HG03196 (cell line): ENCODE results near the gene OR10A5.
"Not testable (repeated sequence)": the region's sequence is repeated elsewhere in the genome, so short reads cannot be mapped to it uniquely, and the experiment has no call there.

Experiments
- ATAC-seq: cut with Tn5 transposase; IDR thresholded peaks from one replicate; pipeline ENCODE4 v1.9.1; 2021; ENCODE audit not compliant: unreplicated experiment

OR10A5 gene

GRCh38 chr11:6845383-6845782, at the start of gene OR10A5:
OR10A5 (plus strand) TSS chr11:6845683; CDS start chr11:6845683, 0 bp downstream.
- no peak for ATAC-seq

DNA sequence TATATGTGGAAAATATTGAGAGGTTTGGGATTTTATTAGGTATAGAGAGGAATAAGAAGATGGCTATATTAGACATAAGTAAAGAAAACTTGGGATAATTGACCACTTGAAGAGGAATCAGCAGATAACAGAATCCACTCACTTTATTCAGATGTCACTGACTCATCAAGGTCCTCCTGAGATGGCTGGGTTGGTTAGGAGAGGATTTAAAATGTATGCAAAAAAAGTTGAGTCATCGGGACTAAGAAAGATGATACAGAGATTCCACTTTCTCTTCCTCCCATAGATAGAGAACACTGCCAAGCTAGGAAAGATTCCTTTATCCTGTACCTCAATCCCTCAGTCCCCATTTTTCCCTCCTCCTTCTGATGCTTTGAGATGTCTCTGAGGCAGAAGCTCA, 46.1 kb upstream of the OR10A5 start, which contains the start of gene OR6A2:
OR6A2 (minus strand) TSS at position 288 of the 400 bp plus-strand sequence. CDS start 3,981 bp downstream, outside the sequence.
- no peak for ATAC-seq

DNA sequence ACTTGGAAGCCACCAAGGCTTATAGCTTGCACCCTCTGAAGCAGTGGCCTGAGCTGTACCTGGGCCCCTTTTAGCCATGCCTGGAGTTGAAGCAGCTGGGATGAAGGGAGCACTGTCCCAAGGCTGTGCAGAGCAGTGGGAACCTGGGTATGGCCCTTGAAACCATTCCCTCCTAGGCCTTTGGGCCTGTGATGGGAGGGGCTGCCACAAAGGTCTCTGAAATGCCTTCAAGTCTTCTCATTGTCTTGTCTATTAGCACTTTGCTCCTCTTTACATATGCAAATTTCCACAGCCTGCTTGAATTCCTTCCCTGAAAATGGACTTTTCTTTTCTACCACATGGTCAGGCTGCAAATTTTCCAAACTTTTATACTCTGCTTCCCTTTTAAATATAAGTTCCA, 44.4 kb upstream of the OR10A5 start:
- ATAC-seq: not testable (repeated sequence)

DNA sequence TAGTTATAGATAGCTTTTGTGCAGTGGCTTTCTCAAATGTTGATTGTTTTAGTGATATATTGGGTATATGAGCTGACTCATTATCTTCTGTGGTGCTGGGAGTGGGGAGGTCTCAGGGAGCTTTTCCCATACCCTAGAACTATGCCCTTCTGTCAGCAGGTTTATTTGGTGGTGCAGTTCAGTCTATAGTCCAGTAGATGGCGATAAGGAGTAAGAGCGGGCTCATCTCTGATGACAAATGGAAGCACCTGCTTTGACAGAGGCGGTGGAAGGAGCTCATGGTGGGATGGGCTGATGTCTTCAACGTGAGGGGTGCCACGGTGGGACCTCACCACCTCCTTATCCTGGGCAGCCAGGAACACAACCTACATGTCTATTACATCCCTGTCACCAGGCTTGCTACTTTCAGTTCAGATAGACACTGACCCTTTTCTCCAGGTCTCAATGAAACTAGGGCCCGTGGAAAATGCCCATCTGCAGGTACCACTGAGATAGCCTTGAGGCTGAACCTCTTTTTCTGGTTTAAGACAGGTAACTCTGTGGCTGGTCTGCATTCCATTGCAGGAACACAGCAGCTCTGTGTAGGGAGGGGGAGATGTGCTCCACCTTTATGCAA, 33.0 kb upstream of the OR10A5 start:
- peak; percentile 84 for ATAC-seq

DNA sequence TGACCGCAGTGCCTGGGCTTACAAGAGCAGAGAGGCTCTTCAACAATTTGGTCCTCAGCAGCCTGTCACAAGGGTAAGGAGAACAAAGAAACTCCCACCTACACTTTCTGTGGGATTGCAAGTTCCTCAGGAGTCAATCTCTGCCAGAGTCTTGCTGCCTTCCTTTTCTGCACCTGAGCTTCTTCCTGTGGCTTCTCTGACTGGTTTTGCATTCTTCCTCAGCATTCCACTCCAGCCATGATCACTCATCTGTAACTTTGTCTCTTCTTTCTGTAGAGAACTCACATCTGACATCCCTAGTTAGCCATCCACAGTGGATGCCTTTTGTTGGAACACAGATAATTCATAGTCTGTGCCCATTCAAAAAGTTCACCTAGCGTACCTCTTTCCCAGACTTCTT, 31.8 kb upstream of the OR10A5 start:
- ATAC-seq: no peak

DNA sequence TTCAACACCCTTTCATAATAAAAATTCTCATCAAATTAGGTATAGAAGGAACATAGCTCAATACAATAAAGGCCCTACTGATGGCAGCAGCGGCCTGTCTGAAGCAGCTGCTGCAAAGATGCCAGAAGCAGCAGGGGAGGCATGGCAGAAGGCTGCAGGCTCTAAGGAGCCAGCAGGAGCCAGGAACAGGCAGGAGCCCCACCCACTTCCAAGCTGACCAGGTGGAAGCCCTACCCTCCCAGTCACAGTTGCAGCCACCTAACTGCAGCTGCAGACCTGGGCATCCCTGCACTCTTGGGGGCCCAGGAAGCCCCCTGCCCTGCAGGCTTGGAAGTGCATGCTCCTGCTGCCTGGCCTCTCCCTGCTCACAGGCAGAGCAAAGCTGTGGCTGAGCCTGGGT, 27.8 kb upstream of the OR10A5 start:
- no peak for ATAC-seq

GRCh38 chr11:6818967-6819366, 26.5 kb upstream of the OR10A5 start:
- no peak for ATAC-seq

DNA sequence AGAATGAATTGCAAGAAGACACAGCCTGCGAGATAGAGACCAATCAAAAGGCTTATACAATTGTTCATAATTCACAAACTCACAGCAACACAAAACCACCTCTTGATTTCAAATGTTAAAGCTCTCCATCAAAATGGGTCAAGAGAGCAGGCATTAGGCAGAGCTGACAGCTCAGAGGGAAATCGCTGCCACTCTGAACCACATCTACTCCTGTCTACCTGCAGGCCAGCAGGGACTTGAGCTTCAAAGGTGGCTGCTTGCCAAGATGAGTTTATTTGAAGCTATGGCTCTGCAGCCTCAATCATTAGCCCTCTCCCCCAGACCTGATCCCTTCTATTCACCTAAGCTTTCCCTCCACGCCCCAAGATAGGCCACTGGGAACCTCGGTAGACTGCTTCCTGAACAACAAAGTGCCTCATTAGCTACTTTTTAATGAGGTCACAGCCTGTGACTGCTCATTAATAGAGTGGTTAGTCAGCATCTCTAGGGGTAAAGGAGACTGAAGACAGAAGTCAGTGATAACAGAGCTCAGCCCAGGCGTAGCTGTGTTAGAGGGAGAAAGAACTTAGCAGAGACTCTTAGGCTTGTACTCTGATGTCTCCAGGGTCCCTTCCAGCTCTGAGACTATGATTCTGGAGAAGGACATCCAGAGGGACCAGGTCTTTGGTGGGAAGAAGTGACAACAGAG, 21.2 kb upstream of the OR10A5 start:
- no peak for ATAC-seq

- ATAC-seq: no peak
These were observed 20.2 kb upstream of the OR10A5 start for GRCh38 chr11:6825231-6825744.

- ATAC-seq: no peak
These were observed 17.4 kb upstream of the OR10A5 start for GRCh38 chr11:6828103-6828502.

GRCh38 chr11:6833356-6833755, 12.1 kb upstream of the OR10A5 start:
- ATAC-seq: no peak

- no peak for ATAC-seq
These were observed 11.5 kb upstream of the OR10A5 start for GRCh38 chr11:6834021-6834420.

DNA sequence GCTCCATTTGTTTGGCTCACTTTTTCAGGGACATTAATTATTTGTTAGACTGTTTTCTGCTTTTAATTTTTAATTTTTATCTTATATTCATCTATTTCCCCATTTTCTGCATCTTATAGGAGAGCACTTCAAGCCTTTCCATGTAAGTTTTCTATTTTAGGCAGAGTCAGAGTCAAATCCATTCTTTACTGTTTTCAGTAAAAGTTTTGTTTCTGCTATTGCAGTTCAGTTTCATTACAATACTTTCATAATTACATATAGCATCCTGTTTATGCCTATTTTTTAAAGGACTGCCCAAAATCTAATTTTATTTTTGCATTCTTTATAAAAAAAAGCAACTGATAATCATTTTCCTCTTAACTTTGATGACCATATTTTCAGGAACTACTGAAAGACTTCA, 3.8 kb upstream of the OR10A5 start:
- ATAC-seq: no peak

DNA sequence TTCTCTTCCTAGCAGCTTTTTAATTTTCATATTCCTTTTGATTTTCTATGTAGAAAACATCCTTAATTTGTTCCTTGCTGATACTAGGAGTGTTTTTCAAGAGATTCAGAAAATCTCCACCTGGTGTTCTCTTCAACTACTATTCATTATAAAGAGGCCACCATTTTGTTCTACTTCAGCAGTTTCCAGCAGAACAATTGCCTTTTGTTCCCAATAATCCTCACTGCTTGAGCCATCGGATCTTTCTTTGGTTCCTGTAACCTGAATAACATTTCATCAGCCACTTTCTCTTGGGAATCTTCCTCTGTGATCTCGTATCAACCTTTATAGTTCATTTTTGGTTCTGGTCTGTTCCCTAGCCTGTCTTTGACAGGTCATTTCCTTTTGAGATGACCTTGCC, 1.8 kb upstream of the OR10A5 start:
- no peak for ATAC-seq

DNA sequence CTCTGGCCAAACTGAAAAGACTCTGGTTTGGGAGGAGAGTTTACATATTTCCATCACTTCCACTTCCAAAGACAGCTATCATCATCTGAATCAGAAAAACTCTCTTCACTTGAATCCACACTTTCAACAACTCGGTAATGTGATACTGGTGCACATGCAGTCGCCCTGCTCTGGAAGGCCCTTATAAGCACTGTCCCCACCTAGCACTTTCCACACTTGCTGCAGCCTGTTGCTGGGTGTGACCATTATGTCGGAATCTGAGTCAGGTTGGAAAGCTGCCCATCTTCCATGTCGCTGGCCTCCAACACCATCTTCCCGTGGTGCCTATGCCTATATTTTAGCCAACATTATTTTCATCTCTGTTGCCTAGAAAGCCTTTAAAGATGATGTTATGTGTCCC, 1.1 kb upstream of the OR10A5 start:
- ATAC-seq: no peak

- no peak for ATAC-seq
These were observed 5.0 kb downstream of the OR10A5 start for GRCh38 chr11:6850526-6850925.

- ATAC-seq: not testable (repeated sequence)
These were observed 9.3 kb downstream of the OR10A5 start for GRCh38 chr11:6854801-6855200.

GRCh38 chr11:6855971-6856541, 10.6 kb downstream of the OR10A5 start:
- no peak for ATAC-seq

DNA sequence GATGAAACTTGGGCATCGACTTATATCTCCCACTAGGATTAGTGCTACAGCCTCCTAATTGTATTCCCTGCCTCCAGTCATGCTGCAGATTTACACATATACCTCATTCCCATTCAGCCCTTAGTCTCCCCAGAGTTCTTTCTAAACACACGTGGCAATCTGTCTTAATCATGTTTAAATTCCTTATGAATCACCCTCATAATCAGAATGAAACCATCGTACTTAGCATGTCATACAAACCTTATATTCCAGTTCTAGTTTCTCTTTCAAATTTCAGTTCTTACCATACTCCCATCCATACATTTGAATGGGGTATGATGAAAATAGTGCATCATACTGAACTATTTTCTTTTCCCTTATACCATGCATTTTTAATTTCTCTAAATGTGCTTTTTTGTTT, 11.4 kb downstream of the OR10A5 start:
- peak; percentile 77 for ATAC-seq

- no peak for ATAC-seq
These were observed 17.5 kb downstream of the OR10A5 start, which contains the start of gene OR10A2 for GRCh38 chr11:6862961-6863360. OR10A2 (plus strand) TSS chr11:6863057; CDS start chr11:6869755, 6,698 bp downstream.

GRCh38 chr11:6864438-6864837, 19.0 kb downstream of the OR10A5 start:
- no peak for ATAC-seq

GRCh38 chr11:6871278-6871677, 25.8 kb downstream of the OR10A5 start:
- ATAC-seq: no peak
